A673 (cell line): ENCODE results near the gene ZBTB44.

Experiments
- EZH2 ChIP-seq: fragments of 200-600 bp; sonication (generic); IDR thresholded peaks from 2 replicates; pipeline ENCODE4 v1.6.1; 2017; ENCODE audit warnings: borderline replicate concordance, low read depth, mild to moderate bottlenecking, mixed read lengths, antibody characterized with exemption, low read length; ENCODE audit not compliant: poor library complexity, severe bottlenecking
- TF ChIP-seq, protein P1 (sequence below): fragments of 300-800, 200-600 bp; sonication (generic); conservative IDR thresholded peaks from 2 replicates; pipeline ENCODE4 v1.5.1; 2017; ENCODE audit warnings: low read depth, mild to moderate bottlenecking, antibody characterized with exemption, low read length, moderate library complexity, mixed read lengths

- TF ChIP-seq, protein P1, sequence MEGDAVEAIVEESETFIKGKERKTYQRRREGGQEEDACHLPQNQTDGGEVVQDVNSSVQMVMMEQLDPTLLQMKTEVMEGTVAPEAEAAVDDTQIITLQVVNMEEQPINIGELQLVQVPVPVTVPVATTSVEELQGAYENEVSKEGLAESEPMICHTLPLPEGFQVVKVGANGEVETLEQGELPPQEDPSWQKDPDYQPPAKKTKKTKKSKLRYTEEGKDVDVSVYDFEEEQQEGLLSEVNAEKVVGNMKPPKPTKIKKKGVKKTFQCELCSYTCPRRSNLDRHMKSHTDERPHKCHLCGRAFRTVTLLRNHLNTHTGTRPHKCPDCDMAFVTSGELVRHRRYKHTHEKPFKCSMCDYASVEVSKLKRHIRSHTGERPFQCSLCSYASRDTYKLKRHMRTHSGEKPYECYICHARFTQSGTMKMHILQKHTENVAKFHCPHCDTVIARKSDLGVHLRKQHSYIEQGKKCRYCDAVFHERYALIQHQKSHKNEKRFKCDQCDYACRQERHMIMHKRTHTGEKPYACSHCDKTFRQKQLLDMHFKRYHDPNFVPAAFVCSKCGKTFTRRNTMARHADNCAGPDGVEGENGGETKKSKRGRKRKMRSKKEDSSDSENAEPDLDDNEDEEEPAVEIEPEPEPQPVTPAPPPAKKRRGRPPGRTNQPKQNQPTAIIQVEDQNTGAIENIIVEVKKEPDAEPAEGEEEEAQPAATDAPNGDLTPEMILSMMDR = no peak
- no peak for TF ChIP-seq EZH2
Observed at GRCh38 chr11:130323452-130324450, 9.0 kb upstream of the ZBTB44 start.
